Tibial nerve (tissue), 4 donors: ENCODE data around the gene CEP112.

Source experiments
- EP300 ChIP-seq, 2 donors: sonication (generic); formaldehyde crosslinking; IDR thresholded peaks; one replicate each; pipeline ENCODE4 v1.6.1; 2017; ENCODE audit warnings: antibody characterized with exemption in 2 of 2, mild to moderate bottlenecking in 1 of 2
- TF ChIP-seq, protein P1 (sequence below), 5 experiments: fragments of 200-600 bp in 3 of 5; fragments of 450-650 bp in 2 of 5; sonication (generic) in 3 of 5; IDR thresholded peaks; one replicate each; pipeline ENCODE4 v1.5.1; 2016 to 2019; ENCODE audit warnings: antibody characterized with exemption in 5 of 5, mild to moderate bottlenecking in 3 of 5, moderate library complexity in 2 of 5

DNA sequence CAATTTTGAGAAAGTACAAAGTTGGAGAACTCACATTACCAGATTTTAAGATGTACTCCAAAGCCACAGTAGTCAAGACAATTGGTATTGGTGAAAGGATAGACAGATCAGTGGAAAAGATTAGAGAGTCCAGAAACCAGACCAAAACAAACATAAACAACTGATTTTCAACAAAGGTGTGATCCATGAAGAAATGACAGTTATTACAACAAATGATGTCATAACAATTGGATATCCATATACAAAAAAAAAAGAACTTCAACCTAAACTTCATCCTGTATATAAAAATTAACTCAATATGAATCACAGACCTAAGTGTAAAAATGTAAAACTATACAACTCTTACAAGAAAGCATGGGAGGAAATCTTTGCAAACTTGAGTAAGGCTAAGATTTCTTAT lies 8.4 kb downstream of the CEP112 start:
- TF ChIP-seq EP300 (IDR thresholded peaks at IDR 0.05) = no peak
- TF ChIP-seq, protein P1, sequence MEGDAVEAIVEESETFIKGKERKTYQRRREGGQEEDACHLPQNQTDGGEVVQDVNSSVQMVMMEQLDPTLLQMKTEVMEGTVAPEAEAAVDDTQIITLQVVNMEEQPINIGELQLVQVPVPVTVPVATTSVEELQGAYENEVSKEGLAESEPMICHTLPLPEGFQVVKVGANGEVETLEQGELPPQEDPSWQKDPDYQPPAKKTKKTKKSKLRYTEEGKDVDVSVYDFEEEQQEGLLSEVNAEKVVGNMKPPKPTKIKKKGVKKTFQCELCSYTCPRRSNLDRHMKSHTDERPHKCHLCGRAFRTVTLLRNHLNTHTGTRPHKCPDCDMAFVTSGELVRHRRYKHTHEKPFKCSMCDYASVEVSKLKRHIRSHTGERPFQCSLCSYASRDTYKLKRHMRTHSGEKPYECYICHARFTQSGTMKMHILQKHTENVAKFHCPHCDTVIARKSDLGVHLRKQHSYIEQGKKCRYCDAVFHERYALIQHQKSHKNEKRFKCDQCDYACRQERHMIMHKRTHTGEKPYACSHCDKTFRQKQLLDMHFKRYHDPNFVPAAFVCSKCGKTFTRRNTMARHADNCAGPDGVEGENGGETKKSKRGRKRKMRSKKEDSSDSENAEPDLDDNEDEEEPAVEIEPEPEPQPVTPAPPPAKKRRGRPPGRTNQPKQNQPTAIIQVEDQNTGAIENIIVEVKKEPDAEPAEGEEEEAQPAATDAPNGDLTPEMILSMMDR (IDR thresholded peaks at IDR 0.05) = no peak
